GM12891 (cell line): ENCODE data around the gene TANC1.
A peak's percentile ranks its signal among the peaks of the same experiment; 100 is the strongest.

Source experiments
- POLR2A ChIP-seq: IDR thresholded peaks from 2 replicates; pipeline ENCODE4 v1.6.1; 2011; ENCODE audit warnings: low read depth, low read length, control low read depth
- POLR2AphosphoS5 ChIP-seq: IDR thresholded peaks from 2 replicates; pipeline ENCODE4 v1.6.1; 2011; ENCODE audit warnings: low read depth, low read length, control low read depth
- POU2F2 ChIP-seq: IDR thresholded peaks from 2 replicates; pipeline ENCODE4 v1.6.1; 2011; ENCODE audit warnings: low read depth, mild to moderate bottlenecking, control low read depth, low read length, moderate library complexity
- SPI1 ChIP-seq: IDR thresholded peaks from 2 replicates; pipeline ENCODE4 v1.6.1; 2011; ENCODE audit warnings: low read depth, low read length, control low read depth

- TF ChIP-seq POLR2AphosphoS5: no peak
- TF ChIP-seq POLR2A: no peak
- TF ChIP-seq POU2F2: no peak
- peak; percentile 53; the same call in 1 of the 2 replicates for TF ChIP-seq SPI1
These were observed 189.1 kb downstream of the TANC1 start for GRCh38 chr2:159157361-159158209.
